Loucy (cell line): ENCODE measurements around the gene KCTD12.

Experiments
- H2AFZ ChIP-seq: fragments of 200-600 bp; sonication (generic); 2 replicates; pipeline ENCODE4 v1.6.0; 2016; ENCODE audit warnings: antibody characterized with exemption, mild to moderate bottlenecking, low read length, moderate library complexity
- H3F3A ChIP-seq: fragments of 200-600 bp; 2 replicates; pipeline ENCODE4 v1.6.0; 2016; ENCODE audit warnings: antibody characterized with exemption, low read depth, mild to moderate bottlenecking
- H3K27me3 ChIP-seq: fragments of 200-600 bp; sonication (generic); 2 replicates; pipeline ENCODE4 v1.6.1; 2014; ENCODE audit warnings: low read length, mild to moderate bottlenecking; ENCODE audit not compliant: insufficient read depth, poor library complexity, severe bottlenecking
- H3K36me3 ChIP-seq: fragments of 200-600 bp; sonication (generic); 2 replicates; pipeline ENCODE4 v1.6.1; 2016; ENCODE audit warnings: low read length; ENCODE audit not compliant: insufficient read depth
- H3K4me1 ChIP-seq: fragments of 200-600 bp; sonication (generic); 2 replicates; pipeline ENCODE4 v1.5.1; 2014; ENCODE audit warnings: low read length, mild to moderate bottlenecking; ENCODE audit not compliant: insufficient read depth, poor library complexity, severe bottlenecking
- H3K4me2 ChIP-seq: fragments of 200-600 bp; sonication (generic); 2 replicates; pipeline ENCODE4 v1.6.0; 2014; ENCODE audit warnings: antibody characterized with exemption, low read length, low read depth, mild to moderate bottlenecking; ENCODE audit not compliant: poor library complexity, severe bottlenecking
- H3K4me3 ChIP-seq: fragments of 200-600 bp; sonication (generic); 2 replicates; pipeline ENCODE4 v1.5.1; 2014; ENCODE audit warnings: low read length, mild to moderate bottlenecking, mixed read lengths; ENCODE audit not compliant: poor library complexity, severe bottlenecking
- H3K79me2 ChIP-seq: fragments of 200-600 bp; sonication (generic); 2 replicates; pipeline ENCODE4 v1.6.1; 2014; ENCODE audit warnings: low read length; ENCODE audit not compliant: insufficient read depth
- H3K9ac ChIP-seq: fragments of 200-600 bp; sonication (generic); 2 replicates; pipeline ENCODE4 v1.6.0; 2014; ENCODE audit warnings: mild to moderate bottlenecking, low read depth, low read length, moderate library complexity; ENCODE audit not compliant: poor library complexity, severe bottlenecking
- H3K9me2 ChIP-seq: fragments of 200-600 bp; sonication (generic); replicated peaks from 2 replicates; pipeline ENCODE4 v1.6.1; 2016; ENCODE audit warnings: low read depth, low read length, mixed read lengths
- H3K9me3 ChIP-seq: fragments of 200-600 bp; sonication (generic); 2 replicates; pipeline ENCODE4 v1.6.1; 2014; ENCODE audit warnings: mild to moderate bottlenecking, antibody characterized with exemption, low read length, low read depth; ENCODE audit not compliant: insufficient read depth
- H4K20me1 ChIP-seq: fragments of 200-600 bp; sonication (generic); 2 replicates; pipeline ENCODE4 v1.6.0; 2014; ENCODE audit warnings: antibody characterized with exemption, low read length, mild to moderate bottlenecking; ENCODE audit not compliant: insufficient read depth, poor library complexity, severe bottlenecking
- CTCF ChIP-seq: fragments of 200-600 bp; sonication (generic); conservative IDR thresholded peaks from 2 replicates; pipeline ENCODE4 v1.5.1; 2014; ENCODE audit warnings: mild to moderate bottlenecking, antibody characterized with exemption, low read length
- EZH2phosphoT487 ChIP-seq: fragments of 200-600 bp; IDR thresholded peaks from 2 replicates; pipeline ENCODE4 v1.6.1; 2018; ENCODE audit warnings: antibody characterized with exemption, mild to moderate bottlenecking, moderate library complexity, borderline replicate concordance

Gene KCTD12

GRCh38 chr13:76861859-76862258 is 24.3 kb downstream of the KCTD12 start:
- Histone ChIP-seq H3K27me3 (no peaks in the 10 kb centered on the region), H3K9me2 (no peaks in the 10 kb centered on the region), H3F3A (no peaks in the 10 kb centered on the region), H2AFZ (no peak overlapping the region), H3K4me3 (no peak overlapping the region), H3K9ac (no peak overlapping the region), H3K9me3 (no peaks in the 10 kb centered on the region), H4K20me1 (no peaks in the 10 kb centered on the region), H3K36me3 (no peaks in the 10 kb centered on the region), H3K4me1 (no peaks in the 10 kb centered on the region), H3K4me2 (no peak overlapping the region), H3K79me2 (no peaks in the 10 kb centered on the region)
- TF ChIP-seq CTCF: no peak
- no peak for TF ChIP-seq EZH2phosphoT487

GRCh38 chr13:76860706-76861105 is 25.5 kb downstream of the KCTD12 start:
- no peaks in the 10 kb centered on the region for H3K4me1 ChIP-seq
- no peaks in the 10 kb centered on the region for H3K36me3 ChIP-seq
- no peak overlapping the region for H3K4me2 ChIP-seq
- H3K27me3 ChIP-seq: no peaks in the 10 kb centered on the region
- H3K9ac ChIP-seq: no peak overlapping the region
- no peaks in the 10 kb centered on the region for H3K9me2 ChIP-seq
- no peaks in the 10 kb centered on the region for H3F3A ChIP-seq
- no peaks in the 10 kb centered on the region for H3K79me2 ChIP-seq
- no peak for TF ChIP-seq EZH2phosphoT487
- no peak for TF ChIP-seq CTCF
- H3K9me3 ChIP-seq: no peaks in the 10 kb centered on the region
- H4K20me1 ChIP-seq: no peaks in the 10 kb centered on the region
- no peak overlapping the region for H3K4me3 ChIP-seq
- no peak overlapping the region for H2AFZ ChIP-seq

- Histone ChIP-seq H2AFZ (no peak overlapping the region), H3K9me2 (no peaks in the 10 kb centered on the region), H3K4me1 (no peaks in the 10 kb centered on the region), H3K4me3 (no peak overlapping the region), H3F3A (no peaks in the 10 kb centered on the region), H3K9ac (no peak overlapping the region), H3K27me3 (no peaks in the 10 kb centered on the region), H3K9me3 (no peaks in the 10 kb centered on the region), H3K4me2 (no peak overlapping the region), H3K79me2 (no peaks in the 10 kb centered on the region), H4K20me1 (no peaks in the 10 kb centered on the region), H3K36me3 (no peaks in the 10 kb centered on the region)
- TF ChIP-seq EZH2phosphoT487 (no peak), CTCF (no peak)
Observed at GRCh38 chr13:76854894-76855293, 31.3 kb downstream of the KCTD12 start.
